D721Med (cell line): Measurements from ENCODE around the gene RPRD2.

Source experiments
- DNase-seq: peaks from one replicate; pipeline ENCODE4 v3.0.0; 2011; ENCODE audit warnings: low spot score; ENCODE audit not compliant: insufficient read length
- FAIRE-seq: peaks from 2 replicates; lab custom pipeline; 2011; peaks lifted over from hg19 to GRCh38; lab: Jason Lieb, UNC
- CTCF ChIP-seq: IDR thresholded peaks from 2 replicates; pipeline ENCODE4 v1.5.1; 2012; ENCODE audit warnings: mild to moderate bottlenecking, control low read depth; ENCODE audit not compliant: insufficient read depth; ENCODE audit errors: missing control alignments

The RPRD2 gene

DNA sequence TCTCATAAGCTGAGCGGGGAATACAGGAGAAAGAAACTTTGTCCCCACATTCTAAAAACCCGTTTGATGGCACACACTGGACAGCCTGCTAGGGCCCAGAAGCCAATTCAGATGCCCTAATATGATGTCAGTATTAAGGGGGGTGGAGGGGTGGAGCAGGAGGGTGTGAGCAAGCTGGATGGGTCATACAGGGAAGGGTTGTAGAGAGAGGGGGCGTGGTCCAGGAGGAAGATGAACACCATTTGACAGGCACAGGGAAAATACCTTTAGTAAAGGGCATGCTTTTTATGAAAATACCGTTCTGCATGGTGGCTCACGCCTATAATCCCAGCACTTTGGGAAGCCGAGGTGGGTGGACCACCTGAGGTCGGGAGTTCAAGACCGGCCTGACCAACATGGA is 129.2 kb downstream of the RPRD2 start:
- no peak for FAIRE-seq
- no peak for TF ChIP-seq CTCF
- DNase-seq = no peak

GRCh38 chr1:150498342-150498741 is 134.4 kb downstream of the RPRD2 start:
- DNase-seq (no peak), FAIRE-seq (no peak)
- no peak for TF ChIP-seq CTCF

DNA sequence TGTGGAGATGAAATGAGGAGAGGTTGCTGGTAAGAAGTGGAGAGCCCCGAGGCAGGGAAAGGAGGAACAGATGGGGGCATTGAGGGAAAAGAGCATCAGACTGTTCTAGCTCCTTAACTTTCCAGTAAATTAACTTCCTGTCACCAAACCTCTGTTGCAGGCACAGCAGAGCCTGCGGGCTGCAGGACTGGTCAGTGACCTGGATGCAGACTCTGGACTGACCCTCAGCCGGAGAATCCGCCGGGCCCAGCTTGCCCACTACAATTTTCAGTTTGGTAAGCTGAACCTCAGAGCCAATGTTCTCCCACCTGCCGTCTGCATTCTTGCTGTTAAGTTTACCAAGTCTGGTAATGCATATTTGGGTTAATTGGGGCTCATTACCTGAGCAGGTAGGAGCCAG is 141.5 kb downstream of the RPRD2 start:
- TF ChIP-seq CTCF = no peak
- DNase-seq = no peak
- FAIRE-seq = no peak

DNA sequence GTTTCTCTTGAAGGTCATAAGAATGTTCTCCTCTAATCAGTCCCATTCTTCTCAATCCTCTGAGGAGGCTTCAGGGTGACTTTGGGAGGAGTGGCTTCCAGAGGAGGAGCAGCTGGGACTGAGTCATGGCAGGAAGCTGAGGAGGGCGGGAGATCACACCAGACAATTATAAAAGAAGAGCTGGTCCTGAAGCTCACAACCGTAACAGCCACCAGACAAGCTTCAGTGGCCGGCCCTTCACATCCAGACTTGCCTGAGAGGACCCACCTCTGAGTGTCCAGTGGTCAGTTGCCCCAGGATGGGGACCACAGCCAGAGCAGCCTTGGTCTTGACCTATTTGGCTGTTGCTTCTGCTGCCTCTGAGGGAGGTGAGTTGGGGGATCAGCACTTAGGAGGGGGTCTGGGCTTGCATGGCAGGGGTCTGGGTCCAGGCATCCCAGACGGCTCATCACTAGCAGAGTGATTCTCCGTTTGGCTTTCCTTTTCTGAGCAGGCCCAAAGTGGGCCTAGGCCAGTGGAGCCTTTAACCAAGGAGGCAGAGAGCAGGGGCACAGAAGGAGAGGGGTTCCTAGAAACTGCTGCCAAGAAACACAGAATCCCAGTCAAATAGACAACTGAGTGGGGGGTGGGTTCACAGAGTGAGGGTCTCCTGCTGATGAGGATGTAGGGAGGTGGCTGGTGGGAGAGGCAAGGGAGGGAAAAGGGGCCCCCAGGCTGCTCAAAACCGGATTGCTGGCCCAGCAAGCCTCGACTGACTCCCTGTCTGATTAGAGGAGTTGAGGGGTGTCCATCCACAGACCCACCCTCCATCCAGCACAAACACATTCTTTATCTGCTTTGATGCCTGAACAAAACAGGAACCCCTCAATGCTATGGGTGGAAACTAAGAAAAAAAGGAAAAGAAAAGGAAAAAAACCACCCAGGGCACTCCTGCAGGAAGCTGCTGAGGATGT is 144.2 kb downstream of the RPRD2 start, which contains the start of gene ECM1:
TSS of gene ECM1 (plus strand) at position 198 of the 953 bp plus-strand sequence. CDS start at position 299, 101 bp downstream.
- DNase-seq = no peak
- FAIRE-seq = no peak

GRCh38 chr1:150508982-150509381 is 145.0 kb downstream of the RPRD2 start:
- no peak for TF ChIP-seq CTCF
- FAIRE-seq = no peak

More for the DNA sequence above, 144.2 kb downstream of the RPRD2 start, which contains the start of gene ECM1:
- no peak for TF ChIP-seq CTCF

GRCh38 chr1:150511551-150511950 is 147.6 kb downstream of the RPRD2 start:
- FAIRE-seq (no peak), DNase-seq (no peak)
- TF ChIP-seq CTCF = no peak

More at GRCh38 chr1:150508982-150509381, 145.0 kb downstream of the RPRD2 start:
- no peak for DNase-seq
